GM12892 (cell line): Measurements from ENCODE around the gene PRDM11.

Experiments
- POLR2A ChIP-seq: IDR thresholded peaks from 2 replicates; pipeline ENCODE4 v1.6.1; 2011; ENCODE audit warnings: low read depth, low read length, control low read depth
- POLR2AphosphoS5 ChIP-seq: IDR thresholded peaks from 2 replicates; pipeline ENCODE4 v1.6.1; 2011; ENCODE audit warnings: low read depth, low read length, control low read depth
- TAF1 ChIP-seq: IDR thresholded peaks from 2 replicates; pipeline ENCODE4 v1.6.1; 2011; ENCODE audit warnings: low read depth, mild to moderate bottlenecking, control low read depth, low read length, borderline replicate concordance

GRCh38 chr11:45173064-45173463, 26.6 kb downstream of the PRDM11 start:
- TF ChIP-seq POLR2AphosphoS5: no peak
- no peak for TF ChIP-seq POLR2A
- TF ChIP-seq TAF1: no peak
